ENCODE results near the gene ARHGAP4.

ARHGAP4 gene

DNA sequence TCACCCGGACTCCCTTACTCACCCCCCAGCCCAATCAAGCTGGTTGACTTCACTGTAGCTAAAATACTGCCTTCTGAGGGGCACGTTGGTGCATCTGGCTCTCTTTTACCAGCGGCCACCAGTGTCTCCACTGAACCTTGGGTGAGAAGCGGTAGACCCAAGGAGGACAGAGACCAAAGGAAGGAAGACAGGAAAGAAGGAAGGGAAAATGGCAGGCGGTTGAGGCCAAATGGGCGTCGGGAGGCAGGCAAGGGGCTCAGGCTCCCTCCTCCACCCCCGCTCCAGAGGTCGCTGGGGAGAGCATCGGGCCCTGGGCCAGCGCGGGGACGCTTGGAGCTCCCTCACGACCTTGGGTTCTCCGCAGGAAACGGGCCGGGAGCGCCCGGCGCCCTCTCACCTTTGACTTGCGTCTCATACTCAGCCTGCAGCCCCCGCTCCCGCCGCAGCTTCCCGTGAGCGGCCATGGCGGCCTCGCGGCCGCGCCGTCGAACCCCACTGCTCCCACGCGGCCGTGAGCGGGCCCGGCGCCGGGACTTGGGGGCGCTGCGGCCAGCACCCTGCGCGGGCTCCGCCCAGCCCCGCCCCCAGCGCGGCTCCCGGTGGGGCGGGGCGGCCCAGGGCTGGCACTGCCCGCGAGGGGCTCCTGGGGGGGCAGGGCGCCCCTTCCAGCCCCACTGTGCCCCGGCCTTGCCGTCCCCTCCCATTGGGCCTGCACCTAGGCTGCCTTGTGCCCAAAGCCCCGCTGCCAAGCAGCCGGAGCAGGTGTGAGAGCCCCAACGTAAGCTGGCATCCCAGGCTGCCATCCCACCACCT, at the start of gene ARHGAP4:
TSS of gene ARHGAP4 (minus strand) at position 526 of the 813 bp plus-strand sequence. CDS start at position 464, 62 bp downstream.
- peak in 1 of 2 donors; percentile 29 for DNase-seq (ENCODE audit: low read depth in 1 of 2, low spot score in 1 of 2)

DNA sequence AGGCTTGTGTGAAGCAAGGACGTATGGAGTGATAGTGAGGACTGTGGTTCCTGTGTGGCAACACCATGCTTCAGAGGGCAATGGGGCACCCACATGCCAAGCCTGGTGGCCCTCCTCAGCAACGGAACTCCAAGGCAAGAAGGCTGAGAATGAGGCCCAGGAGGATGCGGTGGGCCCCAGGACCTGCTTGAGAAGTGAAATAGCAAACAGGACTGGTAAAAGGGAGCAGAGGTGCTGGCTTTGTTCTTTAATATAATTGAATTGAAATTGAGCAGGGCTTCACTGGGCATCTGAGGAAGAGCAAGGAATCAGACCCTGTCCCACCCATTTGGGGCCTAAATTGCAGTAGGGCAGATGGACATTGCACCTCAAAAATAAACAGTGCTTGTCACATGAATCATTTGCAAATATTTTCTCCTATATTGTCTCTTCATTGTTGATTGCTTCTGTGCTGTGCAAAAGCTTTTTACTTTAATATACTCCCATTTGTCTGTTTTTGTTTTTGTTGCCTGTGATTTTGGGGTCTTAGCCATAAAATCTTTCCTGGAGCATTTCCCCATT, 48.7 kb upstream of the ARHGAP4 start:
- no peak for DNase-seq (ENCODE audit: low read depth in 1 of 2, low spot score in 1 of 2)

DNA sequence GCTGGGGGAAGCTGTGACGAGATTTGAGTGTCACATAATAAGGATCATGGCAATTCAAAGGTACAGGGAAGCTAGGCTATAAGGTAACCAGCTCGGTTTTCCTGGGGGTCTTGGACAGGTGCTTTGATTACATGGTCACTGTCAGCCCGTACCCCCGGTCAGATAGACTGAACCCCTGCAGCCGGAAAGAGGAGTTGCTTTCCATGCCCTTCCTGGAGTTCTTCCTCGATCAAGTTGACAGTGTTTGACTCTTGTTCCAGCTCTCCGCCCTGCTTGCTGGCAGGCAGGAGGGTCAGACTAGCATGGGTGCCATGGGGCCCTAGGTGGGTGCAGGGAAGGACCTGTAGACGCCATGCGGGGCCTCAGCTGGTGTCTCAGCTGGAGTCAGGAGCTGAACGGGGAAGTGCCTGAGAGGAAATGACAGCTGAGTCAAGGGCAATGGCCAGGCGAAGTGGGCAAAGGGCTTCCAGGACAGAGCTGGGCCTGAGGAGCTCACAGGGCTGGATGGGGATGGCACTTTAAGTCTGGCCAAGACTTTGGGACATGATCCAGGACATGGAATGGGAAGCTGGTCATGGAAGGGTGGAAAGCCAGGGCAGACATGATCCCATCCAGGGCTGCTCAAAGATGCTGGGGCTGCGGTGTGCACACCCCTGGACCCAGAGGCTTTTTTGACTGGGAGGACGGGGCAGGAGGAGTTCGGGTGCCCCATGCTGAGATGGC, 48.1 kb upstream of the ARHGAP4 start:
- no peak for DNase-seq (ENCODE audit: low read depth in 1 of 2, low spot score in 1 of 2)

GRCh38 chrX:153973127-153974002, 47.3 kb upstream of the ARHGAP4 start:
- DNase-seq (ENCODE audit: low read depth in 1 of 2, low spot score in 1 of 2): no peak

GRCh38 chrX:153972368-153973126, 46.5 kb upstream of the ARHGAP4 start, which contains the start of gene TMEM187:
TMEM187 (plus strand) TSS chrX:153972754; CDS start chrX:153982063, 9,309 bp downstream.
- peak; percentile 60 to 87 for DNase-seq (ENCODE audit: low read depth in 1 of 2, low spot score in 1 of 2)

GRCh38 chrX:153971450-153972367, 45.6 kb upstream of the ARHGAP4 start, which contains the start of gene HCFC1:
HCFC1 (minus strand) TSS chrX:153971818; CDS start chrX:153970840, 978 bp downstream.
- DNase-seq (ENCODE audit: low read depth in 1 of 2, low spot score in 1 of 2): peak; percentile 72 to 89

DNA sequence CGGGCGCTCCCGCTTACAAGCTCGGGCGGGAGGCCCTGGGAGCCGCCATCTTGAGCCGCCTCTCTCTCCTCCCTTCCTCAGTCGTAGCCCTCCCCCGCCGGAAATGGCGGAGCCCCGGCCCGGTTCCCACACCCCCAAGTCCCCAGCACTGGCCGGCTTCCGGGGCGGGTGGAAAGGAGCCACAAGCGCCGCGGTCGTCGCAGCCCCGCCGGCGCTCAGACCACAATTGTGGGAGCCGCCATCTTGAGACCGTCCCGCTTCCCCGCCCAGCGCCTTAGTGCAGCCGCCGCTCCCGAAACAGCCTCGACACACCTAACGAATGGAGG, 45.0 kb upstream of the ARHGAP4 start:
- DNase-seq (ENCODE audit: low read depth in 1 of 2, low spot score in 1 of 2): peak; percentile 69 to 87

DNA sequence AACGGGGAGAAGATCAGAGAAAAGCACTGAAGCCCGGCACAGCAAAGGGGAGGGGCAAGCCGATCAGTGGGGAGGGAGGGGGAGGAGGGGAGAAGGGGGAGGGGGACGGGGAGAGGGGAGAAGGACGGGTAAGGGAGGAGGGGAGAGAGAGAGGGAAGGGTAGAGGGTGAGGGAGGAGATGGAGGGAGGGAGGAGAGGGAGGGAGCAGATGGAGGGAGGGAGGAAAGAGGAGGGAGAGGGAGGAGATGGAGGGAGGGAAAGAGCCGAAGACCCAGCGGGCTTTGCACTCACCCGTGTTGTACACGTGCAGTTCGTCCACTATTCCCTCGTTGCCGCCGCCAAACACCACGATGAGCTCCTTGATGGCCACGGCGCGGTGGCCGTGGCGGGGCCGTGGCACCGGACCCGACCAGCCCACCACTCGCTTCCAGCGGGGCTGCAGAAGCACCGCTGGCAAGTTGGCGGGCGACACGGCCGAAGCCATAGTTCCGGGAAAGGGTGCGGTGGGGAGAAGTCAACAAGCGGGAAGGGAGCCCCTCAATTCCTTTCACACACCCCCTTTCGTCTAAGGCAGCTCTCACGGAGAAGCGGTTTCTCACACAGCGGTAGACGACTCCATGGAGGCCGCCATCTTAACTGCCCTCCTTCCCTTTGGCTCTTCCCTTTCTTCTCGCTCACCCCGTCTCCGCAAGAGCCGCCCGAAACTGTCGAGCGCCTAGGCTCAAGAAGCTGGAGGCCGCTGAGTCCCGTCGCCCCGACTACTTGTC, 44.5 kb upstream of the ARHGAP4 start:
- DNase-seq (ENCODE audit: low read depth in 1 of 2, low spot score in 1 of 2): no peak

- no peak for DNase-seq (ENCODE audit: low read depth in 1 of 2, low spot score in 1 of 2)
These were observed 43.9 kb upstream of the ARHGAP4 start for GRCh38 chrX:153969904-153970356.

DNA sequence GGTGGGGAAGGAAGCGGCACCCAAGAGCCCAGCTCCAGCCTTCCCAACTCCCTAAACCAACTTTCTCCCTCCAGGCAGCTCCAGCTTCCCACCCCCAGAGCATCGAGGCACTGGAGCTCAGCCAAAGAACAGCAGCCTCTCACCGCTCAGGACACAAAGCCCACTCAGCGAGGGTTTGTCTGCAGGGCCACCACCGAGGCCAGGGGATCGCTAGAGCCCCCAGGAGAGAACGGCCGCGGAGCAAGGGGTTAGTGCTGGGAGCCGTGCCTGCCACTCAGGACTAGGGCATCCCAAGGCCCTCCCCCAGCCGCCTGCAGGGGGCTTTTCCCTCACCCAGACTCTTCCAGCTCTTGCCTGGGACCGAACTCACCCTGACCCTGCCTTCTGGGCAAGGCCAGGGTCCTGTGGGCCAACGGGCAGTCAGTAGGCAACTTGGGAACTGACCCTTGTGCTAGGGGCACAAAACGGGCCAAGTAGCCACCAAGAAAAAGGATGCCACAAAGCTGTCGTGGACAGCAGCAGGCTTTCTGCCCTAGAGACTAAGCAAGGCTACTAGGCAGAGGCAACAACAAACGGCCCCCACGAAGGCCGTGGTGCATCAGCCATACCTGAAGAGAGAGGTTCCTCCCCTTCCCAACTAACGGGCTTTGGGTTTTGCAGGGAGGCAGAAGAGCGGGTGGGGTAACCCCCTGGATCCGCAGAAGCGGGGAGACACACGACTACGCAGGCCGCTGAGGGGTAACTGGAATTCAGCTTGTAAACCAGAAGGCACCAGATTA, 43.2 kb upstream of the ARHGAP4 start:
- no peak for DNase-seq (ENCODE audit: low read depth in 1 of 2, low spot score in 1 of 2)

GRCh38 chrX:153968754-153969124, 42.7 kb upstream of the ARHGAP4 start:
- DNase-seq (ENCODE audit: low read depth in 1 of 2, low spot score in 1 of 2): no peak

DNA sequence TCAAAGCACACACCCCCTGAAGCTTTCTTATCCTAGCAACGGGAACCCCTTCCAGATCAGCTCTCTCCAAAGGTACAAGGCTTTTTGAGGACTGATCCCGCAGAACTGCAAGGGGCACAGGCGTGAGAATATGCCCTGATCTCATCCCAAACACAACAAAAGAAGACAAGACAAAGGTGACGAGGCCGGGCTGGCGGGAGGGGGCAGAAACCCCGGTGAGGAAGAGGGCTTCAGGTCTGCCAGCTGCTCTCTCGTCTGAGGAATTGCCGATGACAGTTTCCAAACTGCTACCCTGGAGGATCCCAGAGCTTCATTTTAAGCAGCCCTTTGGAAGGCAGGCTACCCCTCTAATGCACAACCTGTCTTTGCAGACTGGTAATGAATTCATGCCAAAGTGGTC, 42.2 kb upstream of the ARHGAP4 start:
- no peak for DNase-seq (ENCODE audit: low read depth in 1 of 2, low spot score in 1 of 2)

- no peak for DNase-seq (ENCODE audit: low read depth in 1 of 2, low spot score in 1 of 2)
These were observed 41.6 kb upstream of the ARHGAP4 start for GRCh38 chrX:153967536-153968224.

GRCh38 chrX:153966841-153967535, 40.9 kb upstream of the ARHGAP4 start:
- DNase-seq (ENCODE audit: low read depth in 1 of 2, low spot score in 1 of 2): no peak

DNA sequence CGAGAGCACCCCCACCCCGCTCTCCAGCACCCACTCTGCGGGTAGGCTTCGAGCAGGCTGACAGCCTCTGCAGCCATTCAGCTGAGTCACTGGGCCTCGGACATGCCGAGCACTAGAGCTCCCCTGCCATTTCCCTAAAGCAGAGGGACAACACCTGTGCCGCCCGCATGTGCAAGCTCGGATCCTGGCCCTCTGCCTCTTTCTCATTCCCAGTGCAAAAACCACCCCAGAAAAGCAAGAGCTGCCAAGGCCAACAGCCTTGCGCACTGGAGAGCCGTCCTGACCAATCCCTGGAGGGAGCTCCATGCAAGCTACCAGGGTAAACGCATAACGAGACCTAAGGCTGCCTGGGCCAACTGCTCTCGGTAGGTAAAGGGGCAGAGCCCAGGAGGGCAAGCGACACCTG, 40.2 kb upstream of the ARHGAP4 start:
- no peak for DNase-seq (ENCODE audit: low read depth in 1 of 2, low spot score in 1 of 2)

- DNase-seq (ENCODE audit: low read depth in 1 of 2, low spot score in 1 of 2): no peak
These were observed 39.3 kb upstream of the ARHGAP4 start for GRCh38 chrX:153965406-153965805.
